Testis (tissue), 2 donors: ENCODE data around the gene CCSER1.

Experiments used
- POLR2A ChIP-seq: fragments of 450-650 bp; IDR thresholded peaks from one replicate; pipeline ENCODE4 v1.6.1; 2017; ENCODE audit warnings: antibody characterized with exemption, mild to moderate bottlenecking, moderate library complexity
- TF ChIP-seq, protein P1 (sequence below), 3 experiments: fragments of 450-650 bp in 2 of 3; fragments of 200-600 bp in 1 of 3; sonication (generic) in 1 of 3; IDR thresholded peaks; one replicate each; pipeline ENCODE4 v1.5.1; 2016 to 2019; ENCODE audit warnings: antibody characterized with exemption in 3 of 3, mild to moderate bottlenecking in 2 of 3, moderate library complexity in 1 of 3

GRCh38 chr4:90142081-90142480 lies 14.9 kb downstream of the CCSER1 start:
- TF ChIP-seq, protein P1, sequence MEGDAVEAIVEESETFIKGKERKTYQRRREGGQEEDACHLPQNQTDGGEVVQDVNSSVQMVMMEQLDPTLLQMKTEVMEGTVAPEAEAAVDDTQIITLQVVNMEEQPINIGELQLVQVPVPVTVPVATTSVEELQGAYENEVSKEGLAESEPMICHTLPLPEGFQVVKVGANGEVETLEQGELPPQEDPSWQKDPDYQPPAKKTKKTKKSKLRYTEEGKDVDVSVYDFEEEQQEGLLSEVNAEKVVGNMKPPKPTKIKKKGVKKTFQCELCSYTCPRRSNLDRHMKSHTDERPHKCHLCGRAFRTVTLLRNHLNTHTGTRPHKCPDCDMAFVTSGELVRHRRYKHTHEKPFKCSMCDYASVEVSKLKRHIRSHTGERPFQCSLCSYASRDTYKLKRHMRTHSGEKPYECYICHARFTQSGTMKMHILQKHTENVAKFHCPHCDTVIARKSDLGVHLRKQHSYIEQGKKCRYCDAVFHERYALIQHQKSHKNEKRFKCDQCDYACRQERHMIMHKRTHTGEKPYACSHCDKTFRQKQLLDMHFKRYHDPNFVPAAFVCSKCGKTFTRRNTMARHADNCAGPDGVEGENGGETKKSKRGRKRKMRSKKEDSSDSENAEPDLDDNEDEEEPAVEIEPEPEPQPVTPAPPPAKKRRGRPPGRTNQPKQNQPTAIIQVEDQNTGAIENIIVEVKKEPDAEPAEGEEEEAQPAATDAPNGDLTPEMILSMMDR (IDR thresholded peaks at IDR 0.05), result no peak
- TF ChIP-seq POLR2A, result no peak
